GM21423 (cell line): ENCODE results near the gene YBX3.

Experiments used
- ATAC-seq: cut with Tn5 transposase; IDR thresholded peaks from one replicate; pipeline ENCODE4 v1.9.1; 2021; ENCODE audit warnings: mild to moderate bottlenecking, moderate library complexity; ENCODE audit not compliant: unreplicated experiment

Gene YBX3

DNA sequence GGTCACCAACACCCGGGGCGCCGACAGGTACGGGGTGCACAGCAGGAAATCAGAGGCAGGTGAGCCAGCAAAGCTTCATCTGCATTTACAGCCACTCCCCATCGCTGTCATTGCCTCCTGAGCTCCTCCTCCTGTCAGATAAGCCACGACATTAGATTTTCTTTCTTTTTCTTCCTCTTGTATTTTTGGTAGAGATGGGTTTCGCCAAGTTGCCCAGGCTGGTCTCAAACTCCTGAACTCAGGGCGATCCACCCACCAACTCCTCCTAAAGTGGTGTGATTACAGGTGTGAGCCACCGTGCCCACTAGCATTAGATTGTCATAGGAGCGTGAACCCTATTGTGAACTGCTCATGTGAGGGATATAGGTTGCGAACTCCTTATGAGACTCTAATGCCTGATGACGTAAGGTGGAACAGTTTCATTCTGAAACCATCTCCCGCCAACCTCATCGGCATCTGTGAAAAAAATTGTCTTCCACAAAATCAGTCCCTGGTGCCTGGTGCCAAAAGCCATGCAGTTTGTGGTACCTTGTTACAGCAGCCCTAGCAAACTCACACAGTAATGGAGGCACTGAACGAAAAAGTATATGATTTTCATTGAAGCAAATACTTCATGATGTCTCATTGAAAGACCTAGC lies 50.8 kb downstream of the YBX3 start:
- ATAC-seq, result no peak

DNA sequence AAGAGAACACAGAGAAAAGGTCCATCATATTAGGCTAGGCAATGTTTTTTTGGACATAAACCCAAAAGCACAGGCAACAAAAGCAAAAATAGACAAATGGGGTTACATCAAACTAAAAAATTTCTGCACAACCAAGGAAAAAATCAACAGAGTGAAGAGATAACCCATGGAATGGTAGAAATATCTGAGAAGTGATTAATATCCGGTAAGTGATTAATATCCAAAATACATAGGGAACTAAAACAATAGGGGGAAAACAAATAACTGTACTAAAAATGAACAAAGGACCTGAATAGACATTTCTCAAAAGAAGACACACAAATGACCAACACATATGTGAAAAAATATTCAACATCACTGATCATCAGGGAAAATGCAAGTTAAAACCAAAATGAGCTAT lies 53.6 kb downstream of the YBX3 start:
- ATAC-seq, result no peak

DNA sequence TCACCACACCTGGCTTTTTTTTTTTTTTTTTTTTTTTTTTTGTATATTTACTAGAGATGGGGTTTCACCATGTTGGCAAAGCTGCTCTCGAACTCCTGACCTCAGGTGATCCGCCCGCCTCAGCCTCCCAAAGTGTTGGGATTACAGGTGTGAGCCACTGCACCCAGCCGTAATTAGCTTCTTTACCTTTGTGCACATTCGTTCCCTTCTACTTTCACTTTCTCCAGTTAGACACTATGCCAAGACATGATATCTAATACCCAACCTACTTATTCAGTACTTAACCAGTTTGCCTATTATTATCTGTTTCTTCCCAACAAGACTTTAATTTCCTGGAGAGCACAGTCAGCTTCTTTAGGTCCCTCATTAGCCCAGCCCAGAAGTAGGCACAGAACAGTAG lies 54.6 kb downstream of the YBX3 start:
- no peak for ATAC-seq

DNA sequence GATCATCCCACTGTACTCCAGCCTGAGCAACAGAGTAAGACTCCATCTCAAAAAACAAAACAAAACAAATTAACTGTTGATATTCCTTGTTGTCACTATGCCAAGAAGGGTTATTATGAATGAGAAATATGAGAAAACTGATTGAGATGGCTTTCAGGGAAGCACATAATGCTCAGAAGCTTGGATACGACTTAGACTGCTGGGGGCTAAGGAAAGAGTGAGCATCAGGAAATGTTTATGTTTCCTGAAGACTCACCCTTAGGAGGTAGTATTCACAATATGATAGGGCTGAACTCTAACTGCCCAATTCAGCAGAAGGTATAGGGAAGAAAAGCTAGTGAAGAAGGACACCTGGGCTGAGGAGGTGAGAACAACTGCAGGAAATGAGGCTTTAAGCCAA lies 55.5 kb downstream of the YBX3 start:
- no peak for ATAC-seq

DNA sequence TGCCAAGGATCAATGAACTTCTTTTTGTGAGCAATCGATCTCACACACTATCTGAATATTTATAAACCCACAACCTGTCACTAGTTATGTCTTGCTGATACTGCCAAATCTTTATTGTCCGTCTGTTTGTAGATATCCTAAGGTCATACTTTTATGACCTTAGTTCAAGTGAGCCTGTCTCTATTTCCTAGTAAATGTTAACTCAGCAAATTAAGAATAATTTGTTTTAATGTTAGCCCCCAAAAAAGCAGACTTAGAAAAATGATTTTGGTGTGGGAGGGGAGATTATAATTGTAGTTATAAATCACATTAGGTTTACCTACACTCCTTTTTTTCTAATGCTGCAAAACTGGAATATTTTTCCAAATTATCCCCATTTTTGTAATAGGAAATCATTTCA lies 58.6 kb downstream of the YBX3 start:
- ATAC-seq, result no peak

DNA sequence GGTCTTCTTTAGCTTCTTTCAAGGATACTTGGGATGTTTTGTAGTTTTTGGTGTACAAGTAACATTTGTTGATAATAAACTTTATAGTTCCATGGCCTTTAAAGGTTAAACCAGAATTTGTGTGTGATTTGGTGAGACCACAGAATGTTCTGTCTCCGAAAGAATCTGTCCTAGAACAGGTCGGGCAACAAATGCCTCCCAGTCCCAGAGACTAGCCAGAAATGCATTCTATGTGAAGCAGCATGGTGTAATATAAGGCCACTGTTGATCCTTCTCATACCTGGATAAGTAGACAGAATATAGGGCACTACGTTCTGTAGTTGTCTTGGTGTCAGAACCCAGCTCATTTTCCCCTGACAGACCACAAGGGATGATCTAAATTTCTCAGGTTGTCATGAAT lies 59.3 kb downstream of the YBX3 start:
- no peak for ATAC-seq

DNA sequence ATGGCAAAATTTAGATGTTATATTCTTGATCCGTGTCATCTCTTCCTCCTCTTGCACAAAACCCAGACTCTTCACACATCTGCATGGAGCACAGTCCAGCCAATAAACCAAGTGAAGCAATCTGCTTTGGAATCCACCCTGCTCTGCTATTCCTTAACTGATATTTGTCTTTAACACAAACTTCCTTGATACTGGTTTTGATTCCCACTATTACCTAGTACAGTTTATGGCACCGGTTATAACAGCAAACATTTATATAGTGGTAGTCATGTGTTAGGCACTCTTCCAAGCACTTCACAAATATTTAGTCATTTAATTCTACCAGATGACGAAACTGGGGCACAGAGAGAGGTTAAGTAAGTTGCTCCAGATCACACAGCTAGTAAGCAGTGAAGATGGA lies 61.8 kb downstream of the YBX3 start:
- no peak for ATAC-seq

DNA sequence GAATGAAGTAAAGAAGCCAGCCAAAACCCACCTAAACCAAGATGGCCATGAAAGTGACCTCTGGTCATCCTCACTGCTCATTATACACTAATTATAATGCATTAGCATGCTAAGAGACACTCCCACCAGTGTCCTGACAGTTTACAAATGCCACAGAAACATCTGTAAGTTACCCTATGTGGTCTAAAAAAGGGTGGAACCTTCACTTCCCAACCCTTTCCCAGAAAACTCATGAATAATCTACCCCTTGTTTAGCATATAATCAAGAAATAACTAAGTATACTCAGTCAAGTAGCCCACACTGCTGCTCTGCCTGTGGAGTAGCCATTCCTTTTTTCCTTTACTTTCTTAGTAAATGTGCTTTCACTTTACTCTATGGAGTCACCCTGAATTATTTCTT lies 69.1 kb downstream of the YBX3 start:
- ATAC-seq, result no peak

DNA sequence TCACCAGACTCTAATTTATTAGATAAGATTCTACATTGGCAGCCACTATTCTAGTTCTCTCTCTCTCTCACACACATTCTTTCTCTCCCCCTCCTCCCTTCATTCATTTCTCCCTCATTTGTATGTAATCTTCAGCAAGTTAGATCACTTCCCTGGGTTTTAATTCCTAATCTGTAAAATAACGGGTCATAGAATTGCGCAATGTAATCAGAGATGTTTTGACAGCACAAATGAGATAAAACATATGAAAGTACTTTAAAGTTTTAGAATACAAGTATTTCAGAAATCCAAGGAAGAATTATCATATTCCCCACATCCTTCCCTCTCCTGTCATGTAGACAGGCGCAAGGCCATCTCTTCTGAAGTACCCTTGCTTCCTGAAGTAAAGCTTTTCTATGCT lies 70.9 kb downstream of the YBX3 start:
- no peak for ATAC-seq
